ENCODE results near the gene FASN. TPM values are rescaled to one million over a fixed set of nuclear protein-coding genes. Genes with fewer than 3 reads are reported as not detected.

The FASN gene
- total RNA-seq, 2 experiments from 2014 or later: 138 to 139 TPM

GRCh38 chr17:82095777-82096708, 2.0 kb downstream of the FASN start:
- ChIA-PET CTCF (interaction anchor here (1.1 kb wide), 1 partner anchor 58 kb away, joined by 4 read pairs; the partner anchor contains the start of gene DCXR), POLR2A (interaction anchor here (0.6 kb wide), 1 partner anchor 41 kb away, joined by 3 read pairs; no protein-coding TSS in a partner anchor)
- H3K27me3 Mint-ChIP-seq: no peaks in the 10 kb centered on the region
- H3K9me3 Mint-ChIP-seq: no peaks in the 10 kb centered on the region
- peak overlapping the region; percentile 71 for H3K4me3 Mint-ChIP-seq
- no peak overlapping the region for H3K27ac Mint-ChIP-seq
- H3K4me1 Mint-ChIP-seq: peaks cover 22% of the 10 kb centered on the region
- peaks cover 2% of the 10 kb centered on the region for H3K36me3 Mint-ChIP-seq (ENCODE audit: low read depth)
- no peak for DNase-seq

- ChIA-PET CTCF (interaction anchor here (1.1 kb wide), 1 partner anchor 58 kb away, joined by 4 read pairs; the partner anchor contains the start of gene DCXR), POLR2A (interaction anchor here (0.6 kb wide), 1 partner anchor 42 kb away, joined by 3 read pairs; no protein-coding TSS in a partner anchor)
- Mint-ChIP-seq H3K27ac (no peak overlapping the region), H3K9me3 (no peaks in the 10 kb centered on the region), H3K36me3 (ENCODE audit: low read depth) (peaks cover 6% of the 10 kb centered on the region), H3K27me3 (no peaks in the 10 kb centered on the region), H3K4me3 (no peak overlapping the region), H3K4me1 (peaks cover 16% of the 10 kb centered on the region)
- DNase-seq: no peak
These were observed 2.9 kb downstream of the FASN start for GRCh38 chr17:82094931-82095776.

- Mint-ChIP-seq H3K36me3 (ENCODE audit: low read depth) (peaks cover 6% of the 10 kb centered on the region), H3K27me3 (no peaks in the 10 kb centered on the region), H3K4me1 (peaks cover 8% of the 10 kb centered on the region), H3K9me3 (no peaks in the 10 kb centered on the region), H3K27ac (no peak overlapping the region), H3K4me3 (no peak overlapping the region)
- no peak for DNase-seq
- ChIA-PET CTCF (interaction anchor here (0.9 kb wide), 1 partner anchor 42 kb away, joined by 3 read pairs; no protein-coding TSS in a partner anchor), POLR2A (no interaction called here)
These were observed 4.9 kb downstream of the FASN start for GRCh38 chr17:82092995-82093751.

- Mint-ChIP-seq H3K27me3 (no peaks in the 10 kb centered on the region), H3K4me3 (no peak overlapping the region), H3K4me1 (peaks cover 8% of the 10 kb centered on the region), H3K27ac (no peak overlapping the region), H3K36me3 (ENCODE audit: low read depth) (peaks cover 6% of the 10 kb centered on the region), H3K9me3 (no peaks in the 10 kb centered on the region)
- no peak for DNase-seq
- CTCF ChIA-PET: interaction anchor here (0.9 to 1.5 kb wide), 2 partner anchors 41 to 62 kb away, joined by 3 read pairs; no protein-coding TSS in a partner anchor
- POLR2A ChIA-PET: no interaction called here
These were observed 5.4 kb downstream of the FASN start for GRCh38 chr17:82092628-82092994.

- ChIA-PET POLR2A (no interaction called here), CTCF (interaction anchor here (0.6 to 1.5 kb wide), 2 partner anchors 62 to 77 kb away, joined by 3 read pairs; no protein-coding TSS in a partner anchor)
- H3K27ac Mint-ChIP-seq: no peak overlapping the region
- no peaks in the 10 kb centered on the region for H3K9me3 Mint-ChIP-seq
- DNase-seq: no peak
- H3K4me3 Mint-ChIP-seq: no peak overlapping the region
- H3K27me3 Mint-ChIP-seq: no peaks in the 10 kb centered on the region
- H3K4me1 Mint-ChIP-seq: peaks cover 8% of the 10 kb centered on the region
- peaks cover 6% of the 10 kb centered on the region for H3K36me3 Mint-ChIP-seq (ENCODE audit: low read depth)
These were observed 5.9 kb downstream of the FASN start for GRCh38 chr17:82092094-82092586.

GRCh38 chr17:82091264-82092066, 6.6 kb downstream of the FASN start:
- H3K9me3 Mint-ChIP-seq: no peaks in the 10 kb centered on the region
- H3K36me3 Mint-ChIP-seq (ENCODE audit: low read depth): peaks cover 6% of the 10 kb centered on the region
- H3K27ac Mint-ChIP-seq: no peak overlapping the region
- H3K27me3 Mint-ChIP-seq: no peaks in the 10 kb centered on the region
- peaks cover 3% of the 10 kb centered on the region for H3K4me1 Mint-ChIP-seq
- ChIA-PET POLR2A (no interaction called here), CTCF (interaction anchor here (0.6 to 1.5 kb wide), 2 partner anchors 61 to 77 kb away, joined by 3 read pairs; no protein-coding TSS in a partner anchor)
- H3K4me3 Mint-ChIP-seq: no peak overlapping the region
- no peak for DNase-seq

- Mint-ChIP-seq H3K27me3 (no peaks in the 10 kb centered on the region), H3K36me3 (ENCODE audit: low read depth) (peaks cover 6% of the 10 kb centered on the region), H3K9me3 (no peaks in the 10 kb centered on the region), H3K4me1 (no peaks in the 10 kb centered on the region), H3K4me3 (no peak overlapping the region), H3K27ac (no peak overlapping the region)
- POLR2A ChIA-PET: no interaction called here
- no peak for DNase-seq
- CTCF ChIA-PET: interaction anchor here (2.2 kb wide), 1 partner anchor 11 kb away, joined by 5 read pairs; no protein-coding TSS in a partner anchor
These were observed 7.3 kb downstream of the FASN start for GRCh38 chr17:82090549-82091263.

- no peak for DNase-seq
- no peaks in the 10 kb centered on the region for H3K9me3 Mint-ChIP-seq
- H3K36me3 Mint-ChIP-seq (ENCODE audit: low read depth): peaks cover 6% of the 10 kb centered on the region
- ChIA-PET POLR2A (no interaction called here), CTCF (interaction anchor here (1.5 to 2.2 kb wide), 2 partner anchors 12 to 60 kb away, joined by 5 read pairs; no protein-coding TSS in a partner anchor)
- H3K4me3 Mint-ChIP-seq: no peak overlapping the region
- H3K4me1 Mint-ChIP-seq: no peaks in the 10 kb centered on the region
- no peaks in the 10 kb centered on the region for H3K27me3 Mint-ChIP-seq
- H3K27ac Mint-ChIP-seq: no peak overlapping the region
These were observed 8.1 kb downstream of the FASN start for GRCh38 chr17:82089723-82090548.

GRCh38 chr17:82088838-82089722, 9.0 kb downstream of the FASN start:
- no peak overlapping the region for H3K27ac Mint-ChIP-seq
- H3K4me1 Mint-ChIP-seq: no peaks in the 10 kb centered on the region
- no peaks in the 10 kb centered on the region for H3K27me3 Mint-ChIP-seq
- ChIA-PET POLR2A (no interaction called here), CTCF (interaction anchor here (1.5 to 2.2 kb wide), 2 partner anchors 13 to 59 kb away, joined by 5 read pairs; no protein-coding TSS in a partner anchor)
- no peaks in the 10 kb centered on the region for H3K9me3 Mint-ChIP-seq
- DNase-seq: no peak
- H3K4me3 Mint-ChIP-seq: no peak overlapping the region
- H3K36me3 Mint-ChIP-seq (ENCODE audit: low read depth): peaks cover 9% of the 10 kb centered on the region
